MCF 10A (cell line): ENCODE data around the gene GDNF. TPM values are rescaled to one million over a fixed set of nuclear protein-coding genes. Genes with fewer than 3 reads are reported as not detected.
"Not testable (repeated sequence)": the region's sequence is repeated elsewhere in the genome, so short reads cannot be mapped to it uniquely, and the experiment has no call there.

ENCODE experiments used
- BruUV-seq: library from RNA; stranded (reverse); fragments of 400-500 nt; replicated peaks from 2 replicates; lab custom pipeline; 2021; lab: Mats Ljungman, UMichigan
- CTCF ChIA-PET: fragments of 300-600 bp; sonication (Branson Sonifier 250); formaldehyde crosslinking; extraction: SDS; loops from one replicate; lab custom pipeline; 2021; ENCODE audit warnings: antibody characterized with exemption, inconsistent platforms; lab: Yijun Ruan, JAX
- POLR2A ChIA-PET: fragments of 300-600, 350-650 bp; sonication (Branson Sonifier 250); formaldehyde crosslinking; extraction: SDS; loops from one replicate; lab custom pipeline; 2020; ENCODE audit warnings: antibody characterized with exemption, inconsistent platforms; lab: Yijun Ruan, JAX
- DNase-seq: peaks from one replicate; pipeline ENCODE4 v3.0.0-alpha.2; 2018; ENCODE audit not compliant: unreplicated experiment
- H3K27ac Mint-ChIP-seq: one replicate; pipeline ENCODE4 v1.8.0; 2022; ENCODE audit warnings: mild to moderate bottlenecking, low read depth, mixed read lengths; ENCODE audit not compliant: unreplicated experiment
- H3K27me3 Mint-ChIP-seq: one replicate; pipeline ENCODE4 v1.8.0; 2022; ENCODE audit warnings: mixed read lengths; ENCODE audit not compliant: insufficient read depth, unreplicated experiment
- H3K36me3 Mint-ChIP-seq: one replicate; pipeline ENCODE4 v1.8.0; 2022; ENCODE audit warnings: mild to moderate bottlenecking, moderate library complexity, mixed read lengths; ENCODE audit not compliant: insufficient read depth, unreplicated experiment
- H3K4me1 Mint-ChIP-seq: one replicate; pipeline ENCODE4 v1.8.0; 2022; ENCODE audit warnings: mixed read lengths; ENCODE audit not compliant: insufficient read depth, unreplicated experiment
- H3K4me3 Mint-ChIP-seq: one replicate; pipeline ENCODE4 v1.8.0; 2022; ENCODE audit warnings: mild to moderate bottlenecking, moderate library complexity, mixed read lengths; ENCODE audit not compliant: unreplicated experiment
- H3K9me3 Mint-ChIP-seq: one replicate; pipeline ENCODE4 v1.8.0; 2022; ENCODE audit warnings: mixed read lengths; ENCODE audit not compliant: unreplicated experiment
- CTCF ChIP-seq: fragments of 200-600 bp; IDR thresholded peaks from one replicate; pipeline ENCODE4 v1.8.0; 2022; ENCODE audit warnings: antibody characterized with exemption, mild to moderate bottlenecking; ENCODE audit not compliant: unreplicated experiment
- intact Hi-C: fragments of 100-400 bp; cut with micrococcal nuclease; formaldehyde crosslinking; loops from 2 replicates; pipeline ENCODE4 v1.14.1; 2022
- total RNA-seq: library from RNA; stranded (reverse); gene quantifications from 2 replicates; pipeline ENCODE4 v1.2.3, GENCODE V29; 2022

GDNF gene
- total RNA-seq, 1 experiment from 2014 or later: not detected

- intact Hi-C loops: no loop called here
- no peak for TF ChIP-seq CTCF
- Mint-ChIP-seq H3K4me3 (no peak overlapping the region), H3K9me3 (no peaks in the 10 kb centered on the region), H3K4me1 (no peaks in the 10 kb centered on the region), H3K27ac (no peak overlapping the region), H3K27me3 (no peaks in the 10 kb centered on the region), H3K36me3 (no peaks in the 10 kb centered on the region)
- POLR2A ChIA-PET: no interaction called here
- CTCF ChIA-PET: no interaction called here
- DNase-seq: no peak
- no TSS peak for BruUV-seq
These were observed 35.4 kb downstream of the GDNF start for GRCh38 chr5:37804401-37804800.

- Mint-ChIP-seq H3K9me3 (no peaks in the 10 kb centered on the region), H3K4me3 (no peak overlapping the region), H3K4me1 (no peaks in the 10 kb centered on the region), H3K36me3 (no peaks in the 10 kb centered on the region), H3K27me3 (no peaks in the 10 kb centered on the region), H3K27ac (no peak overlapping the region)
- DNase-seq: no peak
- ChIA-PET POLR2A (no interaction called here), CTCF (no interaction called here)
- intact Hi-C loops: no loop called here
- no peak for TF ChIP-seq CTCF
- no TSS peak for BruUV-seq
These were observed 36.4 kb downstream of the GDNF start for GRCh38 chr5:37803487-37803886.

- no peaks in the 10 kb centered on the region for H3K36me3 Mint-ChIP-seq
- H3K9me3 Mint-ChIP-seq: peaks cover 6% of the 10 kb centered on the region
- no peak overlapping the region for H3K4me3 Mint-ChIP-seq
- no peak overlapping the region for H3K27ac Mint-ChIP-seq
- DNase-seq: no peak
- CTCF ChIA-PET: interaction anchor here (1.2 kb wide), 1 partner anchor 27 kb away, joined by 4 read pairs; no protein-coding TSS in a partner anchor
- POLR2A ChIA-PET: no interaction called here
- no peaks in the 10 kb centered on the region for H3K4me1 Mint-ChIP-seq
- no TSS peak for BruUV-seq
- H3K27me3 Mint-ChIP-seq: no peaks in the 10 kb centered on the region
- no peak for TF ChIP-seq CTCF
- intact Hi-C loops: no loop called here
These were observed 38.3 kb downstream of the GDNF start for GRCh38 chr5:37801521-37801920.

GRCh38 chr5:37799865-37800421, 39.9 kb downstream of the GDNF start:
- peak; percentile 14 for DNase-seq
- ChIA-PET POLR2A (interaction anchor here (0.6 to 1.6 kb wide), 3 partner anchors 9 to 81 kb away, joined by 3 read pairs; no protein-coding TSS in a partner anchor), CTCF (interaction anchor here (0.6 kb wide), 1 partner anchor 11 kb away, joined by 3 read pairs; no protein-coding TSS in a partner anchor)
- TF ChIP-seq CTCF: no peak
- Mint-ChIP-seq H3K4me1 (no peaks in the 10 kb centered on the region), H3K36me3 (no peaks in the 10 kb centered on the region), H3K27ac (no peak overlapping the region), H3K27me3 (no peaks in the 10 kb centered on the region), H3K9me3 (peaks cover 6% of the 10 kb centered on the region), H3K4me3 (no peak overlapping the region)
- intact Hi-C loops: no loop called here
- no TSS peak for BruUV-seq

GRCh38 chr5:37796435-37796834, 43.4 kb downstream of the GDNF start:
- H3K36me3 Mint-ChIP-seq, BruUV-seq, H3K4me1 Mint-ChIP-seq, H3K9me3 Mint-ChIP-seq, H3K4me3 Mint-ChIP-seq, H3K27me3 Mint-ChIP-seq, intact Hi-C loops, H3K27ac Mint-ChIP-seq, POLR2A ChIA-PET, DNase-seq: not testable (repeated sequence)
- CTCF ChIA-PET: interaction anchor here (1.0 kb wide), 1 partner anchor 41 kb away, joined by 3 read pairs; no protein-coding TSS in a partner anchor

- H3K4me3 Mint-ChIP-seq, DNase-seq, intact Hi-C loops, H3K4me1 Mint-ChIP-seq, BruUV-seq, H3K36me3 Mint-ChIP-seq, H3K9me3 Mint-ChIP-seq, POLR2A ChIA-PET, H3K27ac Mint-ChIP-seq, H3K27me3 Mint-ChIP-seq, CTCF ChIA-PET: not testable (repeated sequence)
These were observed 44.5 kb downstream of the GDNF start for GRCh38 chr5:37795292-37795691.
